Prostate gland (tissue), 2 donors: Measurements from ENCODE around the gene GABRE.

Source experiments
- POLR2A ChIP-seq: fragments of 450-650 bp; IDR thresholded peaks from one replicate; pipeline ENCODE4 v1.6.1; 2016; ENCODE audit warnings: antibody characterized with exemption, mild to moderate bottlenecking
- TF ChIP-seq, protein P1 (sequence below), 4 experiments: fragments of 200-600 bp in 2 of 4; fragments of 450-650 bp in 2 of 4; sonication (generic) in 2 of 4; IDR thresholded peaks; 1 replicate in 3 of 4; 2 replicates in 1 of 4; pipeline ENCODE4 v1.5.1; 2016 to 2019; ENCODE audit warnings: antibody characterized with exemption in 4 of 4, mild to moderate bottlenecking in 2 of 4, moderate library complexity in 2 of 4

DNA sequence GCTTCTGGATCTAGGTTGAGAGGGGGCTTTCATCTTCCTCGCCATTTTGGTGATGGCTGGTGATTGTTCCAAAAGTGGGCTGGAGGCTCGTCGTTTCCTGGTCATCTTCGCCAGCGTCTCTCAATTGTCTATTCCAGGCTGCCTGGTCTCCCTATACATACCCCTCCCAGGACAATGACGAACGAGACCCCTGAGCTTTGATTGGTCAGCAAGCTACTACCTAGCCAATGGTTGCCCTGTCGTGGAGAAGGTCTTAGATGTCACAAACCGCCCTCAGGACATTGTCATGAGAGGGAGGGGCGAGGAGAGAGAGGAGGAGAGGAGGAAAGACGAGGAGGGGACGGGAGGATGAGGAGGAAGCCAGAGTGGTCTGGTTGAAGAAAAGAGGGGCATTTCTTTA, 69.5 kb downstream of the GABRE start:
- TF ChIP-seq, protein P1, sequence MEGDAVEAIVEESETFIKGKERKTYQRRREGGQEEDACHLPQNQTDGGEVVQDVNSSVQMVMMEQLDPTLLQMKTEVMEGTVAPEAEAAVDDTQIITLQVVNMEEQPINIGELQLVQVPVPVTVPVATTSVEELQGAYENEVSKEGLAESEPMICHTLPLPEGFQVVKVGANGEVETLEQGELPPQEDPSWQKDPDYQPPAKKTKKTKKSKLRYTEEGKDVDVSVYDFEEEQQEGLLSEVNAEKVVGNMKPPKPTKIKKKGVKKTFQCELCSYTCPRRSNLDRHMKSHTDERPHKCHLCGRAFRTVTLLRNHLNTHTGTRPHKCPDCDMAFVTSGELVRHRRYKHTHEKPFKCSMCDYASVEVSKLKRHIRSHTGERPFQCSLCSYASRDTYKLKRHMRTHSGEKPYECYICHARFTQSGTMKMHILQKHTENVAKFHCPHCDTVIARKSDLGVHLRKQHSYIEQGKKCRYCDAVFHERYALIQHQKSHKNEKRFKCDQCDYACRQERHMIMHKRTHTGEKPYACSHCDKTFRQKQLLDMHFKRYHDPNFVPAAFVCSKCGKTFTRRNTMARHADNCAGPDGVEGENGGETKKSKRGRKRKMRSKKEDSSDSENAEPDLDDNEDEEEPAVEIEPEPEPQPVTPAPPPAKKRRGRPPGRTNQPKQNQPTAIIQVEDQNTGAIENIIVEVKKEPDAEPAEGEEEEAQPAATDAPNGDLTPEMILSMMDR (IDR thresholded peaks at IDR 0.05): no peak
- no peak for TF ChIP-seq POLR2A
